UCSD-AML1 (cell line): Measurements from ENCODE around the gene ANAPC5.

Source experiments
- DNase-seq: peaks from one replicate; lab custom pipeline; 2025; ENCODE audit not compliant: unreplicated experiment; lab: John Stamatoyannopoulos, UW

The ANAPC5 gene

DNA sequence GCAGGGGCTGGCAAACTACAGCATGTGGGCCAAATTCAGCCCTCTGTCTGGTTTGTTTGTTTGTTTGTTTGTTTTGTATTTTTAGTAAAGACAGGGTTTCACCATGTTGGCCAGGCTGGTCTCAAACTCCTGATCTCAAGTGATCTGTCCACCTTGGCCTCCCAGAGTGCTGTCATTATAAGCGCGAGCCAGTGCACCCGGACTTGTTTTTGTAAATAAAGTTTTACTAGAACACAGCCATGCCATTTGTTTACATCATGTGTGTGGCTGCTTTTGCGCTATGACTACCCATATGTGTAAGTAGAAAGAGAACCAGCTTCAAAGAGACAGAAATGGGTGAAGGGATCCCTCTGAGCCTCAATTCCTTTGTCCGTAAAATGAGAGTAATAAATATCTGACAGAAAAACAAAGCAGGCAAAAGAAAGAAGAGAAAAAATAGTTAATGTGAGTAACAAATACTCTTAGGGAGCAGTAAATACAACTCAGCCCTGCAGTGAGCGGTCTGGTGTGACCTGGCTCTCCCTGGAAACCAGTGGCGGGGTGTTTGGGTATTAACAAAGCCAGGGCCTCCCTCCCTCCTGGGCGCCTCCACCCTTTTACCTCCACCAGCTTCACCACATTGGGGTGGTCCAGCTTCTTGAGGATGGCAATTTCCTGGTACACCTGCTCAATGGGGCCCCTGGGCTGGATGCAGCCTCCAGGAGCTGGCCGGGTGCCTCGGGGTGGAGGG lies 88.8 kb downstream of the ANAPC5 start:
- DNase-seq, result no peak

DNA sequence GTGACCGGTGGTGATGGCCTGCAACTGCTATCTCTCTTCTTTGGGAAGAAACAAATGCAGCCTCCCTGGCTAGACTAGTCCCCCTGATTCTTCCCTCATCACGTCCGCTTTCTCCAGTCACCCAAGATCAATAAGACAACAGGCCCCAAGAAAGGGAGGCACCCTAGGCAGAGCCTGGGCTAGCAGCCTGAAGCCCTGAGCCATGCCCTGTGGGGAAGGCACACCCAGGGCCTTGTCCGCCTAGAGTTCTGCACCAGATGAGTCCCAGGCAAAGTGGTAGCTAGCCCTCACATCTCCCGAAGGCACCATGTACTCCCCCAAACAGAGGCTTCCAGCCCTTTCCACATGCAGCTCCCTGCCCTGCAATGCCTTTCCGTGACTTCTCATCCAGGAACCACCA lies 90.8 kb downstream of the ANAPC5 start:
- no peak for DNase-seq

DNA sequence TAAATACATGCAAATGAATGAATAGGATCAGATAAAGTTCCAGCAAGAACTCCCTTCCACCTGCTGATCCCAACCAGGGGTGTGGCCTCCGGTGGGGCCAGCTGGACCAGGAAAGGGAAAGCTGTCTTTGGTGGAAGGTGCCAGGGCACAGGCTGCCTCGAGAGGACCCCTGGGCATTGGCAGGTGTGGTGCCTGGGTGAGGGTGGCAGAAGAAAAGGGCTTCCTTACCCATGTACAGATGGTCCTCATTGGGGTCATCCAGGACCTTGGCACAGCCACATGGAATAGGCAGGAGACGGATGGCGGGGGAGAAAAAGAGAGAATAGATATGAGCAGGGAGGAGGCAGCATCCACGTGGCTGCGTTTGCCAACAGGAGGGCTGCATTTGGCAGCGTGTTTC lies 92.1 kb downstream of the ANAPC5 start:
- no peak for DNase-seq

DNA sequence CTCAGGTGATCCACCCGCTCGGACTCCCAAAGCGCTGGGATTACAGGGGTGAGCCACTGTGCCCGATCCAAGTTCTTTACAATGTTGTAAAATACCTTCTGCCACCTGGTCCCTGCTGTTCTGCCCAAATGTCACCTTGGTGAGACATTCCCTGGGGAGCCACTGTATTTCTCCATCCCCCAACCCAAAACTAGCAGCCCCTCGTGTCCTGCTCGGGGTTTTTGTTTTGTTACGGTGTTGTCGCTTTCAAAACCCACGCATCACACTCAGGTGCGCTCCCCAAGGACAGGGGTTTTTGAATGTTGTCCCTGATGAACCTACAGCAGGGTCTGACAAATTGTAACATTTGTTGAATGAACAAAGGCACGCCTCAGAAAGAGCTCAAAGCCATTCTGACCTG lies 93.1 kb downstream of the ANAPC5 start:
- no peak for DNase-seq
